Placental pericyte (primary cell): ENCODE results near the gene RNASE3. TPM values are rescaled to one million over a fixed set of nuclear protein-coding genes. Genes with fewer than 3 reads are reported as not detected.

ENCODE experiments used
- total RNA-seq: library from RNA; depleted of rRNA; stranded (reverse); fragments of >200 nt; gene quantifications from 2 replicates; pipeline ENCODE4 v1.2.3, GENCODE V29; 2012

Gene RNASE3
- total RNA-seq: not detected in 2 replicates

DNA sequence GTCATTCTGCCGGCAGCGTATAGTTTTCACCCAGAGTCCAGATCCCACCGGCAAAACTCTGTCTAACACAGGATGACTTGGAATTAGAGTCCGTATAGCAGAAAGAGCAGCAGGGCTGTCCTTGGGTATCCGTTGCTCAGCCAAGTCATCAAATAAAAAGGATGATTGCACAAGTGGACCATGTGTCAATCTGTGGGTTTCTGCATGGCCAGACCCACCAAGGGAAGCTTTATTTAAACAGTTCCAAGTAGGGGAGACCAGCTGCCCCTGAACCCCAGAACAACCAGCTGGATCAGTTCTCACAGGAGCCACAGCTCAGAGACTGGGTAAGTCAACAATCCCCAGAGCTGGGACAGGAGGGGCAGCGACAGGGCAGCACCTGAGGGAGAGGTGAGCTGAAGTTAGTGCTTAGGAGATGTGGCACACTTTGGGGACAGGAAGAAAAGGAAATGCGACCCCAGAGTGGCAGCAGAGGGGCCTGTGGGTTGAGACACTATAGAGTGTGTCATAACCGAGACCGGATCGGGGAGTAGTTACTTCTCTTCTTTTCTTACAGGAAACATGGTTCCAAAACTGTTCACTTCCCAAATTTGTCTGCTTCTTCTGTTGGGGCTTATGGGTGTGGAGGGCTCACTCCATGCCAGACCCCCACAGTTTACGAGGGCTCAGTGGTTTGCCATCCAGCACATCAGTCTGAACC lies at the start of gene RNASE3:
Gene RNASE3 (plus strand): TSS at position 260 of the 700 bp plus-strand sequence. CDS start 302 bp downstream, at position 562.

Other genes starting within 250 kb of the RNASE3 start
- gene OR6S1, start 249.7 kb upstream of the RNASE3 start, total RNA-seq: not detected in 2 replicates
- 2.9 and 7.0 TPM in 2 replicates for gene RNASE4, start 206.8 kb upstream of the RNASE3 start, total RNA-seq
- 1.4 and 6.8 TPM in 2 replicates for gene ANG, start 202.6 kb upstream of the RNASE3 start, total RNA-seq
- not detected in 2 replicates for gene EDDM3A, start 145.5 kb upstream of the RNASE3 start, total RNA-seq
- gene EDDM3B, start 123.0 kb upstream of the RNASE3 start, total RNA-seq: not detected in 2 replicates
- gene RNASE6, start 110.1 kb upstream of the RNASE3 start, total RNA-seq: not detected in 2 replicates
- gene RNASE1, start 88.5 kb upstream of the RNASE3 start, total RNA-seq: 0.43 TPM in 1 of 2 replicates, not detected in the other
- not detected in 2 replicates for gene RNASE2, start 64.1 kb downstream of the RNASE3 start, total RNA-seq
- gene METTL17, start 98.6 kb downstream of the RNASE3 start, total RNA-seq: 33.3 and 62.6 TPM in 2 replicates
- gene SLC39A2, start 107.9 kb downstream of the RNASE3 start, total RNA-seq: 0.14 TPM in 1 of 2 replicates, not detected in the other
- 1.7 and 4.2 TPM in 2 replicates for gene NDRG2, start 133.7 kb downstream of the RNASE3 start, total RNA-seq
- not detected in 2 replicates for gene TPPP2, start 138.8 kb downstream of the RNASE3 start, total RNA-seq
- not detected in 2 replicates for gene RNASE13, start 143.4 kb downstream of the RNASE3 start, total RNA-seq
- not detected in 2 replicates for gene RNASE7, start 151.0 kb downstream of the RNASE3 start, total RNA-seq
- not detected in 2 replicates for gene RNASE8, start 166.4 kb downstream of the RNASE3 start, total RNA-seq
- 17.5 and 57.3 TPM in 2 replicates for gene ARHGEF40, start 178.9 kb downstream of the RNASE3 start, total RNA-seq
- gene ZNF219, start 207.3 kb downstream of the RNASE3 start, total RNA-seq: 1.7 and 7.2 TPM in 2 replicates
- not detected in 2 replicates for gene TMEM253, start 209.7 kb downstream of the RNASE3 start, total RNA-seq